ENCODE measurements around the gene AFAP1. TPM values are rescaled to one million over a fixed set of nuclear protein-coding genes. Genes with fewer than 3 reads are reported as not detected.
A peak's percentile ranks its signal among the peaks of the same experiment; 100 is the strongest.

AFAP1 gene
- total RNA-seq, 4 donors from 2014 or later, result 4.4 to 16.6 (median 10.7) TPM

DNA sequence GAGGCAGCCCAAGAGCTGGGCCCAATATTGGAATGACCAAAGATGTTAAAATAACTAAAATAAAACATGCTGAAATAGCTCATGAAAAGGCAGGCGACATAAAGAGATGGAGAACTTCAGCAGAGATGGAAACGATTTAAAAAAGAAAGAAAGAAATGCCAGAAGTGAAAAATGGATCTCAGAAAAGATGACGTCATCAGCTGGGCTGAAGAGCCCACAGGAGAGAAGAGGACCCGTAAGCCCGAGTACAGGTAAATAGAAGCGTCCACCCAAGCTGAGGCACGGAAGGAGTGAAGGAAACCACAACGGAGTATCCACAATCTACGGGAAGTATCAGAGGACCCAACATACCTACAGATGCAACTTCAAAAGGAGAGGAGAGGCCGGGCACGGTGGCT, 112.8 kb downstream of the AFAP1 start:
- no peaks in the 10 kb centered on the region for H3K9me3 ChIP-seq
- no peaks in the 10 kb centered on the region for H3K27me3 ChIP-seq
- H3K4me3 ChIP-seq, result no peak overlapping the region
- TF ChIP-seq CTCF (IDR thresholded peaks at IDR 0.05), result no peak
- no peak for TF ChIP-seq POLR2A (IDR thresholded peaks at IDR 0.05)
- peaks cover 0 to 51% (median 0%) of the 10 kb centered on the region in 3 donors for H3K36me3 ChIP-seq
- peak overlapping the region in 1 of 4 donors; percentile 86 for H3K27ac ChIP-seq
- WGBS, 2 donors, result 94% methylated on average over 11 of the region's 11 CpGs
- intact Hi-C loops (cut with DNase I), result no loop called here
- peaks cover 0 to 69% (median 11%) of the 10 kb centered on the region in 3 donors for H3K4me1 ChIP-seq
- DNase-seq, result no peak

GRCh38 chr4:7826176-7826908, 113.3 kb downstream of the AFAP1 start:
- Histone ChIP-seq H3K27ac (peak overlapping the region in 1 of 4 donors; percentile 21), H3K9me3 (no peaks in the 10 kb centered on the region), H3K4me3 (no peak overlapping the region), H3K4me1 (peaks cover 0 to 69% (median 13%) of the 10 kb centered on the region in 3 donors), H3K27me3 (no peaks in the 10 kb centered on the region), H3K36me3 (peaks cover 0 to 46% (median 0%) of the 10 kb centered on the region in 3 donors)
- WGBS, 2 donors, result 72 to 85% methylated on average over 8 of the region's 12 CpGs
- TF ChIP-seq POLR2A (IDR thresholded peaks at IDR 0.05), result no peak
- TF ChIP-seq CTCF (IDR thresholded peaks at IDR 0.05), result no peak
- no peak for DNase-seq
- intact Hi-C loops (cut with DNase I), result no loop called here

GRCh38 chr4:7824218-7824617, 115.4 kb downstream of the AFAP1 start:
- 53 to 74% methylated on average over 5 of the region's 5 CpGs for WGBS, 2 donors
- Histone ChIP-seq H3K27me3 (no peaks in the 10 kb centered on the region), H3K27ac (peak overlapping the region; percentile 59 to 91 (median 83)), H3K4me1 (peaks cover 0 to 65% (median 10%) of the 10 kb centered on the region in 3 donors), H3K4me3 (no peak overlapping the region), H3K36me3 (peaks cover 0 to 48% (median 0%) of the 10 kb centered on the region in 3 donors), H3K9me3 (no peaks in the 10 kb centered on the region)
- no peak for DNase-seq
- no peak for TF ChIP-seq POLR2A (IDR thresholded peaks at IDR 0.05)
- TF ChIP-seq CTCF (IDR thresholded peaks at IDR 0.05), result no peak
- intact Hi-C loops (cut with DNase I), result no loop called here

DNA sequence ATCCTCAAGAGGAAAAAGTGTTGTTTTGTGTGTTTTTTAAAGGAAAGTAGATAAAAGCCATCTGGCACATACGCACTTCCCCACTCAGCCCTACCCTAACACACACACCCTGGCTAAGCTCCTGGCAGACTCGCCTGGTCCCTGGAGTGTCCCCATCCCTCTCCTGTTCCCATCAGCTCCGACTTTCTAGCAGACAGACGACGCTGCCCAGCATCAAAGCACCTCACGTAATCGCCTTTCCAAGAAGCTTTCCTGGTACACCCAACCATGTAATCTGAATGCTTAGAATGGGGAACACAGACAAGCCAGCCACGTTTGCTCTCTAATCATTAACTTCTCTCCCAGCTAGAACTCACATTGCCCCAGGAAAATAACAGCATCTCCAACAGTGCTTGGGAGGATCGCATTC, 116.2 kb downstream of the AFAP1 start:
- no peaks in the 10 kb centered on the region for H3K9me3 ChIP-seq
- no peak for TF ChIP-seq POLR2A (IDR thresholded peaks at IDR 0.05)
- no peak for TF ChIP-seq CTCF (IDR thresholded peaks at IDR 0.05)
- peaks cover 0 to 49% (median 0%) of the 10 kb centered on the region in 3 donors for H3K36me3 ChIP-seq
- H3K27ac ChIP-seq, result peak overlapping the region; percentile 59 to 91 (median 83)
- WGBS, 2 donors, result 37 to 65% methylated on average over 8 to 9 of the region's 9 CpGs
- DNase-seq, result no peak
- intact Hi-C loops (cut with DNase I), result no loop called here
- H3K27me3 ChIP-seq, result no peaks in the 10 kb centered on the region
- H3K4me1 ChIP-seq, result peaks cover 0 to 57% (median 10%) of the 10 kb centered on the region in 3 donors
- H3K4me3 ChIP-seq, result no peak overlapping the region

DNA sequence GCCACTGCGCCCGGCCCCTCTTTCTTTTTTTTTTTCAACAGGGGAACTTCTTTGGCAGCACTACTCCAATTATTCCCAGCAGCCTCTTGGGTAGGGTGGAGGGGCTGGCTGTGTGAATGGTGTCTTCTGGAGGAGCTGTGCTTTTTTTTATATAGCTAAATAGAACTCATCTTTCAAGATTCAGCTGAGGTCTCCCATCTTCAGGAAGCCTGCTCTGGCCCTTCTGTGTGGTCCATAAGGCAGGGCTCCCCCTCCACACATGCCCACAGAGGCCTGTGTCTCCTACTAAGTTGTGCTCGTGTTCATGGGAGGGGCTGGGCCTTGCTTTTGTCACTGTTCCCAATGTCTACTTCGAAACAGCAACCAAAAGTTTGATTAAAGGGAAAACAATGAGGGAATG, 116.8 kb downstream of the AFAP1 start:
- no peak for TF ChIP-seq POLR2A (IDR thresholded peaks at IDR 0.05)
- no peak for TF ChIP-seq CTCF (IDR thresholded peaks at IDR 0.05)
- Histone ChIP-seq H3K27me3 (no peaks in the 10 kb centered on the region), H3K4me1 (peaks cover 0 to 56% (median 10%) of the 10 kb centered on the region in 3 donors), H3K27ac (peak overlapping the region; percentile 59 to 84 (median 80)), H3K9me3 (no peaks in the 10 kb centered on the region), H3K36me3 (peaks cover 0 to 49% (median 0%) of the 10 kb centered on the region in 3 donors), H3K4me3 (no peak overlapping the region)
- WGBS, 2 donors, result 53% methylated on average over 2 of the region's 4 CpGs; no CpG with 5 or more reads in 1 of the 2 donors
- intact Hi-C loops (cut with DNase I), result no loop called here
- DNase-seq, result no peak

Data from esophagus squamous epithelium (tissue), 5 donors.